Fibroblast of skin of right quadriceps (primary cell): ENCODE data around the gene ZNF200.
A peak's percentile ranks its signal among the peaks of the same experiment; 100 is the strongest.
"Not testable (repeated sequence)": the region's sequence is repeated elsewhere in the genome, so short reads cannot be mapped to it uniquely, and the experiment has no call there.

ENCODE experiments used
- DNase-seq: peaks from one replicate; pipeline ENCODE4 v3.0.0-alpha.2; 2013

Gene ZNF200, protein sequence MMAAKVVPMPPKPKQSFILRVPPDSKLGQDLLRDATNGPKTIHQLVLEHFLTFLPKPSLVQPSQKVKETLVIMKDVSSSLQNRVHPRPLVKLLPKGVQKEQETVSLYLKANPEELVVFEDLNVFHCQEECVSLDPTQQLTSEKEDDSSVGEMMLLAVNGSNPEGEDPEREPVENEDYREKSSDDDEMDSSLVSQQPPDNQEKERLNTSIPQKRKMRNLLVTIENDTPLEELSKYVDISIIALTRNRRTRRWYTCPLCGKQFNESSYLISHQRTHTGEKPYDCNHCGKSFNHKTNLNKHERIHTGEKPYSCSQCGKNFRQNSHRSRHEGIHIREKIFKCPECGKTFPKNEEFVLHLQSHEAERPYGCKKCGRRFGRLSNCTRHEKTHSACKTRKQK

DNA sequence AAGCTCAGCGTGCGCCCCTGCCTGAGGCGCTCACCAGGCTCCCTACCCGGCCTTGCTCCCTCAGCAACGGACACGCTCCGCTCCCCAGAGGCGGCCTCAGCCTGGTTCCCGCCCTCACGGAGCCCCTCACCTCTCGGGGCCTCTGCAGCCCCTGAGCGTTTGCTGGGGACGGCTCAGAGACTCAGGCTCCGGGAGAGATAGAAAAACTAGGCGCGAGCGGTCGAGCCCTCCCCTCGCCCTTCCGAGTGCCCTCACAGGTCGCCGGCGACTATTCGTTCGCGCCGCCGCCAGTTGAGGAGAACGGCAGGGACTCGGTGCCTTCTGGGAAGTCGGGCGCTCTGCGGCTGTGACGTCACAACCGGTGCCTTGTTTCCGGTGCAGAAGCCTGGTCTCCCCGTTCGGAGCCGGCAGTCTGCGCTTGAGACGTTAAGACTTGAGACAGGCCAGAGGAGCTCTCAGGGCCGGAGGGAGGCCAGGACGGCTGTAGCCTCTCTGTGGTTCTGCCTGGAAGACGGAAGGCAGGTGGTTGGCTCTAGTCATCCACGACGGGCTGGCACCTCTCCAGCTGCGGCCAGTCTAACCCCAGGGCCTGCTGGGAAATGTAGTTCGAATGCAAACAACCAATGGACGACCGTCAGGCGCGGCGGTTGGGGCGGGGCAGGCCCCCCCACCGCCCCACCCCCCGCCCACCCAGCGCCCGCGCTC is at the start of gene ZNF200:
Gene ZNF200 (minus strand): TSS at position 302 of the 705 bp plus-strand sequence. CDS start 1,403 bp downstream, outside the sequence.
- peak; percentile 94 for DNase-seq

DNA sequence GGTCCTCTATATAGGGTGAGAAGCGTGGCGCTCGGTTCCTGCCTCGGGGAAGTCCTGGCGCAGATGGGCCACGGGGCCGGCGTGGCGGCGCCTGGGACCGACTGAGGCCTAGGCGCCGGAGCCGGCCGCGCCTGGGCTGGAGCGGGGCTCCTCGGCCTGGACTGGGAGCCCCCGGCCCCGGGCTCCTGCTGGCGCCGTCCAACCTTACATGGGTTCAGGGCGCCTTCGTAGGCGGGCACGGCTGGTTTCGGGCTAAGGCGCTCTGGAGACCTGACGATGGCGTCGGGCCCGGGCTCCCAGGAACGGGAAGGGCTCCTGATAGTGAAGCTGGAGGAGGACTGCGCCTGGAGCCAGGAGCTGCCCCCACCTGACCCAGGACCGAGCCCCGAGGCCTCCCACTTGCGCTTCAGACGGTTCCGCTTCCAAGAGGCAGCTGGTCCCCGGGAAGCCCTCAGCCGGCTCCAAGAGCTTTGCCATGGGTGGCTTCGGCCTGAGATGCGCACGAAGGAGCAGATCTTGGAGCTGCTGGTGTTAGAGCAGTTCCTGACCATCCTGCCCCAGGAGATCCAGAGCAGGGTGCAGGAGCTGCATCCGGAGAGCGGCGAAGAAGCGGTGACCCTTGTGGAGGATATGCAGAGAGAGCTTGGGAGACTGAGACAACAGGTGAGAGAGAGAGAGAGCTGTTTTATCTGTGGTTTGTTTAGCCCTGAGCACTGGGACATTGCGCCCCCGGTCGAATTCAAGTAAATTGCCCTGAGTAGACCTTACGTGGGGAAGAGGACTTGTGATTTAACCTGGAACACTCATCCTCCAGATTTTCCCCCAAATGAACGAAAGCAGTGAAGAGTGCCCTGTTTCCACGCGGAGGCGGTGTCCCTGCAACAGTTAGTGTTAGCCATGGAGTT is 48.8 kb upstream of the ZNF200 start:
- DNase-seq = no peak

DNA sequence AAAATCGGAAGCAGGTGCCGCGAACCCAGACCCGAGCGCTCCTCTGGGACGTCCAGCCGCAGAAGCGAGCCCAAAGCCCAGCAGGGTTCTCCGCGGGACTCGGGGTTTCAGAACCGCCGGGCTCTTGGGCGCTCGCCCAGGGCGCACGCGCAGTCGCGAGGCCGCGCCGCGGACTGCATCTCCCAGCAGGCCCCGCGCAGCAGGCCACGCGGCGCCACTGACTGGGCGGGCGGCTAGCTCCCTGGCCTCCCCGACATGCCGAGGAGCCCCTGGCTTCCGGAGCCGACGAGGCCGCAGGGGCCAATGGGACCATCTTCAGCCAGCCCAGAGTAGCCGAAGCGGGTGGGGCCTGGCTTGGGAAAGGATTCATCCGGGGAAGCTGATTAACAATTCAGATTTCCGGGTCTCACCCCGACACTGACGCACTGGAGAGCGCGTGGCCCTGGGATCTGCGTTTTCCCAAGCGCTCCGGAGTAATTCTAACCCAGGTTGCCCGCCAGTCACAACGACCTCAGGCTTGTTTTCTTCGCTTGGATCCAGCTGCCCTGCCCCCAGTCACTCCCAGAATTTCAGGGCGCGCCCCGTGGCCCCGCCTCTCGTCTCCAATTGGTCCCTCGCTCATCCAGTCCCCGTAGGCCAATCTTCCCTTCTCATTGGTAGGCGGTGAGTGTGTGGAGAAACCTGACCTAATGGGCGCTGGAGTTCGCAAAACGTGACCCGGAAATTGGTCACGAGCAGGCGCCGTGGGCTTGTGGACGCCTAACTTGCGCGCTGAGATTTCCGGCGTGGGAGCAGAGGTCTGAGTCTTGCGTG is 48.0 kb upstream of the ZNF200 start, which contains the start of gene ZNF263:
Gene ZNF263 (plus strand): TSS at position 762 of the 813 bp plus-strand sequence. CDS start 328 bp downstream, outside the sequence.
- DNase-seq = peak; percentile 98

DNA sequence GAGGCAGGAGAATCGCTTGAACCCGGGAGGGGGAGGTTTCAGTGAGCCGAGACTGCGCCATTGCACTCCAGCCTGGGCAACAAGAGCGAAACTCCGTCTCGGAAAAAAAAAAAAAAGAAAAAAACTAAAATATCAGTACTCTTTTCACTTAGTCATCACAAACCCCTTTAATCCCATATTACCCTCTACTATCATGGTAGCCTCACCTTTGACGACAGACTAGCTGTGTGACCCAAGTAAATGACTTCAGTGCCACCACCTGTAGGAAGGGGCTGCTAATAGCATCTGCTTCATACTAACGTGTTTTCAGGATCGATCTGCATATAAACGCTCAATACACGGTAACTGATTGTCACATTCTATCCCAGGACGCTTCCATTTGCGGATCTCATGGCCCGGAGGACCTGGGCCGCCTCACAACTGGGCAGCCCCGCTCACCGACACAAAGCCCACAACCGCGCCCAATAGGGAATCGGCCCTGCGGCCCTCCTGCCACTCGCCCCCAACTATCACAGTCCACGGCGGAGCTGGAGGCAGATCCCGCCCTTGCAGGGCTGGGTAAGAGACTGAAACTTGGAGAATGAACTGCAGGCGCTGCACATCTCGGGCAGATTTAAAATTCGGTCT is 47.3 kb upstream of the ZNF200 start:
- no peak for DNase-seq

DNA sequence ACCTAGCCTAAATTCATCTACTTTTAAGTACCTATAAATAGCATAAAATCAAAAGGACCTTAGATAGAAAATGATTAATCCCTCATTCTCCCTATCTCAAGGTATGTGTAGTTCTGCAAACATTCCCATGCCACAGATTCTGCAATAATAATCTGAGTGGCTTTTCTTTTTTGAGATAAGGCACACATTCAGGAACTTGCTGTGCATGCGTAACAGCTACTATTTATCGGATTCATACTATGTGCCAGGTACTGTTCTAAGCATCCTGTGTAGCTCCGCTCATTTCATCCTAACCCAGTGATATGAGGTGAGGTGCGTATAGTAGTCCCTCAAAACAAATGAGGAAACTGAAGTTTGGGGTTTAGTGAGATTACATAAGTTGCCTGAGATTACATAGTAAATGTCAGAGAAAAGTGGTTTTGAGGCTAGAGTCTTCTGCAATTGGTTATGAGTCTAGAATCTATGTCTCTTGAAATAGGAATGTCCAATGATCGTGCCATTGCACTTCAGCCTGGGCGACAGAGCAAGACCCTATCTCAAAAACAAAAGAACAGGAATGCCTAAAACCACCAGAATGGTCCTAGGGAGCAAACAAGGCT is 46.4 kb upstream of the ZNF200 start:
- DNase-seq = no peak

DNA sequence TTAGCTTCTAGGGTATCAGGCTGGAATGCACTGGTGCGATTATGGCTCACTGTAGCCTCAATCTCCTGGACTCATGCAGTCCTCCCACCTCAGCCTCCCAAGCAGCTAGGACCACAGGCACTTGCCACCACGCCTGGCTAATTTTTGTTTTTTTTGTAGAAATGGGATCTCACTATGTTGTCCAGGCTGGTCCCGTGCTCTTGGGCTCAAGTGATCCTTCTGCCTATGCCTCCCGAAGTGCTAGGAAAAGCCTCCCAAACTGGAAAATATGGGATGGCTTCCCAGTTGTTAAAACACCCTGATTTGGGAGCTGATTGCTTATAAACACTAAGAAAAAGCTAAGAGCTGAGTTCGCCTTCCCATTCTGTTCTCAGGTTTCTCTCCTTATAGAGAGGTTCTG is 41.7 kb upstream of the ZNF200 start:
- no peak for DNase-seq

DNA sequence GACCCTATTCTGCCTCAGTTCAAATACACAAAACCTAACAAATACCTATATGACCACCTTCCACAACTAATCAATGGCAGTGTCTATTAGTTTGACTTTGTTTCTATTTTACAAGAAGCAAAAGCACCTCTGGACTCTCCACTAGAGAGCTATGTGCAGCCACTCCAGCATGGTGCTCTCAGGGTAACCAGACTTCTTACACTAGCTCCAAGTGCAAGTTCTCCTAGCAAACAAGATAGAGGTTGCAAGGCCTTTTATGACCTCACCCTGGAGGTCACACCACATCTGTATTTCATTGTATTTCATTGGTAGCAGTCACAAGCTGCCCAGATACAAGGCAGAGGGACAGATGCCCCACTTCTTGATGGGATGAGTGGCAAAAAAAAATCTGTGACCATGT is 40.0 kb upstream of the ZNF200 start:
- no peak for DNase-seq

DNA sequence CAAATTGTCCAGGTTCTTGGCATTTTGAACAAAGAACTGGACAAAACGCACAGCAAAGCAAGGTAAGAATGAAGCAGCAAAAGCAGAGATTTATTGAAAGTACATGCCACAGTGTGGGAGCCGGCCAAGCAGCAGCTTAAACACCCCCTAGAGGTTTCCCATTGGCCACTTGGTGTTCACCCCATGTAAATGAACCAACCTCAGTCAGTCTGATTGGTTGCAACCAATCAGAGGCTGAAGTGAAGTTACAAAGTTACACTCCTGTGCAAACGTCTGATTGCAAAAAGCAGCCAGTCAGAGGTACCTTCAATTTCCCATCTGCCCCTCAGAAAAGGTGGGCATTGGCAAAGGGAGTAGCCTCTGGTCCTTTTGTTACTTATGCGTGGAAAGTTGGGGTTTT is 39.5 kb upstream of the ZNF200 start:
- no peak for DNase-seq

DNA sequence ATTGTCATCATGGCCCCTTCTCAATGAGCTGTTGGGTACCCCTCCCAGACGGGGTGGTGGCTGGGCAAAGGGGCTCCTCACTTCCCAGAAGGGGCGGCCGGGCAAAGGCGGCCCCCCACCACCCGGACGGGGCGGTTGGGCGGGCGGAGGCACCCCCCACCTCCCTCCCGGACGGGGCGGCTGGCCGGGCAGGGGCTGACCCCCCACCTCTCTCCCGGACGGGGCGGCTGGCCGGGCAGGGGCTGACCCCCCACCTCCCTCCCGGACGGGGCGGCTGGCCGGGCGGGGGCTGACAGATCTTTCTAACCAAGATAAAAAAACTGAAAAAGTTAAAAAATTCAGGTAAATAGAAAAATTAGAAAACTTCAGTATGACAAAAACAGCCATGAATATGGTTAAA is 36.3 kb upstream of the ZNF200 start:
- DNase-seq = not testable (repeated sequence)

DNA sequence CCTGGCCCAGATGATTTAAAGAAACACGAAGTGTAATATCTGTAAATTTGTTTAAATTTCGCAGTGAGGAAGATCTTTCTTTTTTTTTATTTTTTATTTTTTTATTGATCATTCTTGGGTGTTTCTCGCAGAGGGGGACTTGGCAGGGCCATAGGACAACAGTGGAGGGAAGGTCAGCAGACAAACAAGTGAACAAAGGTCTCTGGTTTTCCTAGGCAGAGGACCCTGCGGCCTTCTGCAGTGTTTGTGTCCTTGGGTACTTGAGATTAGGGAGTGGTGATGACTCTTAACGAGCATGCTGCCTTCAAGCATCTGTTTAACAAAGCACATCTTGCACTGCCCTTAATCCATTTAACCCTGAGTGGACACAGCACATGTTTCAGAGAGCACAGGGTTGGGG is 35.8 kb upstream of the ZNF200 start:
- DNase-seq = not testable (repeated sequence)

DNA sequence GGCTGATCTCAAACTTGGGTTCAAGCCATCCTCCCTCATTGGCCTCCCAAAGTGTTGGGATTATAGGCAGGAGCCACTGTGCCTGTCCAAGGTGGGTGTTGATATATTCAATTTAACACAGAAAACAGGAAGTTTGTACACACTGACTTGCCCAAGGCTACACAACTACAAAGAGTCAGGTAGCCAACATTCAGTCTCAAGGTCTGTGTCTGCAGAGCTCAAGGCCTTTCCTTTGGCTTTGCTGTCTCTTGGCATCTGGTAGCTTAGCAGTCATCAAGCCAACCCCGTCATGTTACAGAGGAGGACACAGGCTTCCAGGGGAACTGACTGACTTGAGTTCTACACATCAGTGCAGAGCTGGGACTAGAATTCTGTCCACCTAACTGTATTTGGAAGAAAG is 33.3 kb upstream of the ZNF200 start:
- no peak for DNase-seq

DNA sequence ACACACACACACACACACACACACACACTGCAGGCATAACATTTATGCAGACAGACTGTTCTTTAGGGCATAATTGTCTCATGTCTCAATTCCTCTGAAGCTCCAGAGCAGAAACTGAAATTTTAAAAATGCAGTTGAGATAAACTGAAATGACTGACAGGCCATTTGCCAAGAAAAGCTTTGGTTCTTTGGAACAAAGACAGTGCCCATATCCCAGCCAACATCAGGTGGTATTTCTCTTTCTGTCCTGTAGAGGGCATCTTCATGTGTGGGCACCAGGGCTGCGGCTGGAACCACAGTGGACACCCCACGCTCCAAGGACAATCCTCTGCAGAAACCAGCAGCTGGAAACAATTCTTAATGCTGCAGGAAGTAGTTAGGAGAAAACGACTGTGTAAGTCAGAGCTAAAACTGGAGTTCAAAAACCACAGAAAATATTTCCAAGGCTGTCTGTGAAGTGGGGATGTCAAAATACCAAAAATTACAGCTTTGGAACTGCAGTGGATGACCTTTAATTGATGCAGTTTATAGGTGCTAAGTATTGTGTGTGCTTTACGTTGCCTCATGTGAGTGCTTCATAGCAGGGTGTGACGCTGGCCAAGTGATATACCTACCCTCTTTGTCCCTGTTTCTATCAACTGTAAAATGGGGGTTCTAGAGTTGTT is 32.0 kb upstream of the ZNF200 start:
- DNase-seq = peak; percentile 30

DNA sequence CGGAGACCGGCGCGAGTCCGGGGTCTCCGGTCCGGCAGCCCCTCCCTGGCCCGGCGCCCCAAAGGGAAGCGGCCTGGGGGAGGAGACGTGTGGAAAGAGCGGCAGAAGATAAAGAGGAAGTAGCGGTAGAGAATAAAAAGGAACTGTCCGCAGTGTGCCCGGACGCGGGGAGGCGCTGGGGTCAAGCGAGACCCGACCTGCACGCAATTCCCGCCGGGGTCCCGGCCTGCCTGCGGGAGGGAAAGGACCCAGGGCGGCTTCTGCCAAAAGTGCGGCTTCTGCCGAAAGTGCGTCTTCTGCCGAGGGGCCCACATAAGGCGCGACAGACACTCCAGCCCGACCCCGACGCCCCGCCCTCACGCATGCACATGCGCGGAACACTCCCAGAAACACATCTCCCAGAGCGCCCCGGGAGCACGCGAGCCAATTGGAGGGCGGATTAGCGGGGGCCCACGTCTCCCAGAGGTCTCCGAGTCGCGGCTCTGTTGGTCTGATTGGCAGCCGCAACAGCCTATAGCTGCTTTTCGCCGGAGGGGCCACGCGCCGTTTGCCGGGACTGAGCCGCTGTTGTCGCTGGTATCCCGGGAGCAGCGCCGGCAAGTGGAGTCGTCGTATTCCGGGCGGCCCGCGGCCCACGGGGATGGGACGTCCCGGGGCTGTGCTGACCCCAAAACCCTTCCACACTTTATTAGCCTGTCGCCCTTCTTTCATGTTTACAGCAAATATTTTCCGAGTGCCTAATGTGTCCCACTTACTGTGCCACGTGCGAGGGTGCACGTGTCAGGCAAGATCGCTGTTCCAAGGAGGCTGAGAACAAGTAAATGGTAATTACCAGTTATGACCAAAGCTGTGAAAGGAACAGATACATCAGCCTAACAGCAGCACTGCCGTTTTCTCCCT is 29.4 kb upstream of the ZNF200 start:
- peak; percentile 99 for DNase-seq

DNA sequence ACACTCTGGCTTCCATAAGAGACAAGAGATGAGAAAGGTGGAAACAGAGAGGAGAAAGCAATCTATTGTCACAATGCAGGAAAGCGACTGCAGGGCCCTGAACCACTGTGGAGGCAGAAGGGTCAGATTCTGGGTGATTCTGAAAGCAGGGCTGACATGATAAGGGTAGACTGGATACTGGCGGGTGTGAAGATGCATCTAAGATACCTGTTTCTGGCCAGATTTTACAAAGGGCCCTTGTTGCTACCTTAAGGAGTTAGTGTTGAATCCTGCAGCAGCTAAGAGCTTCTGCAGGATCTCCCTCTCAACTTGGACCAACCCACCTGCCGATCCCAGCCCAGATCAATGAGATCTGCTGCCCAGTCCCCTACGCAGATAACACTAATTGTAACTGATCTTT is 27.6 kb upstream of the ZNF200 start:
- DNase-seq = no peak

DNA sequence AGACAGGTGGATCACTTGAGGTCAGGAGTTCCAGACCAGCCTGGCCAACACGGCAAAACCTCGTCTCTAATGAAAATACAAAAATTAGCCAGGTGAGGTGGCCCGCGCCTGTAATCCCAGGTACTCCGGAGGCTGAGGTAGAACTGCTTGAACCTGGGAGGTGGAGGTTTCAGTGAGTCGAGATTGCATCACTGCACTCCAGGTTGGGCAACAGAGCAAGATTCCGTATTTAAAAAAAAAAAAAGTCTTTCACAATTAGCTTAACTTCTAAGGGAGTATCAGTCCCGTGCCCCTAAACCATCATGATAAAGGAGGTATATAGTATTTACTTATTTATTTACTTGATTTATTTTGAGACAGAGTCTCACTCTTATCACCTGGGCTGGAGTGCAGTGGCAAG is 24.9 kb upstream of the ZNF200 start:
- no peak for DNase-seq

DNA sequence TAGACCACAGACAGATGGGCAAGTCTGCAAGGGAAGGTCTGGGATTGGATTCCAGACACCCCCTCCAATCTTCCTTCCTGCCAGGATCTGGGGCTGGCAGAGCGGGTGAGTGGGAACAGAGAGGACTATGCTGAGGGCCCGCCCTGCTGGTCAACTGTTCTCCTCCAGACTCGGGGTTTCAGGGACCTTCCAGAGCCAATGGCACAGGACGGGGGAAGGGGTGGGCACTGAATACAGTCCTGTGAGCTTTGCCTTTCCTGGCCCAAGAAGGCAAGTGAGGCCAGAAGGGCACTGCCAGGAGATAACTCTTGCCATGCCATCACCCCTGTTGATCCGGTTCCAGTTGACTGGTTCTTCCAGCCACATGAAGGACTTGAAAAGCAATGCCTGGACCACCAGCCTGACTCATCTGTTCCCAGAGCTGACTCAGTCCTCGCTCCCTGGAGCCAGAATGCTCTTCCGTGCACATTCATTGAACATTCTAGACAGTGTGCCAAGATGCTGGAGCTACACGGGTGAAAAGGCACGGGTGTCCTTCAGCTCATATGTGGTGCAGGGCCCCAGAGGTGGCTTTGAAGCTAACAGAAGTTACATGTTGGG is 22.0 kb upstream of the ZNF200 start:
- DNase-seq = no peak

DNA sequence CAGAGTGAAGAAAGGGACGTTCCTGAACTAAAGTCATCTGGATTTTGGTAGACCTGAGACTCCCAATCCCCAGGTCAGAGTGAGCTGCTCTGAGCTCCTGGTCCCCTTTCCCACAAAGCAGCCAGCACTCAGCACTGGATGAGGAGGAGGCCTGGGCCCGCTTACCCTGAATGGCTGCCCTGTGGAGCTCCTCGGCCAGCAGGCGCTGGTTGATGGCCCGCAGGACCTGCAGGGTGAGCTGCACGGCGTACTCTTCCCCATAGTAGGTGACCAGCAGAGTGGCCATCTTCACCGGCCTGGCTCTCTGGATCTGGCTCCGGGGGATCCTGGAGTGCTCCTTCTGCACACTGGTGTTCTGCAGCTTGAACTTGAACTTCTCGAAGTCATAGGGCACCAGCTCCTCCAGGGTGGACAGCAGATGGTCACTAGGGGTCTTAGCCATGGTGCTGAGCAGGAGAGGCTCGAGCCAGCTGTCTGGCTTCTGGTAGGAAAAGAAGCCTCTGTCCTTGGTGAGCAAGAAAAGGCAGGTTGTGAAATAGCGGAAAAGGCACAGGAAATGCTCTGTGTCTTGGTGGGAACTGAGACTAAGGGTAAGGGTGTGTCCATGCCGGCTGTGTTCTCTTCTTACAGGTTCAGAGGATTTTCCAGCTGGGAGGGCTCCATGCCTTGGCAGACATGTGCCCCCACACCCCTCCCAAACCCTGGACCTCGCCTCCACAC is 21.3 kb upstream of the ZNF200 start, which contains the start of gene MEFV:
Gene MEFV (minus strand): TSS at position 488 of the 720 bp plus-strand sequence. CDS start 46 bp downstream, at position 442.
- no peak for DNase-seq

DNA sequence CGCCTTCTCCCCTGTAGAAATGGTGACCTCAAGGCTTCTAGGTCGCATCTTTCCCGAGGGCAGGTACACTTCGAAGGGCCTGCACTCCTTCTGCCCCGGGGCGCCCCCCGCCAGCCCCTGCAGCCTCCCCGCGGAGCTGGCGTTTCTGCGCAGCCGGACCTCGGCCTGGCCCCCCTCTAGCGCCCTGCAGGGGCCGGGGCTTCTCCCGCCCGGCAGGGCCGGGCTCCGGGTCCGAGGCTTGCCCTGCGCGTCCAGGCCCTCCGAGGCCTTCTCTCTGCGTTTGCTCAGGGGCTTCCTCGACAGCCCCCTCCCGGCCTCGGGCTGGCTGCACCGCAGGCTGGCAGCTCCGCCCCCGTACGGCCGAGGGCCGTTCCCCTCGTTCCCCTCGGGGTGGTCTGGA is 19.4 kb upstream of the ZNF200 start:
- no peak for DNase-seq
